ENCODE results near the gene LMNTD1. TPM values are rescaled to one million over a fixed set of nuclear protein-coding genes. Genes with fewer than 3 reads are reported as not detected.
A peak's percentile ranks its signal among the peaks of the same experiment; 100 is the strongest.

The LMNTD1 gene
- total and polyA plus RNA-seq, 2 donors = 0.14 TPM; not detected in 1

GRCh38 chr12:25459541-25459951 is 93.5 kb downstream of the LMNTD1 start:
- WGBS = 90% methylated on average over 13 of the region's 13 CpGs
- Histone ChIP-seq H3K27ac (ENCODE audit: low read depth in 1 of 2, low read length in 1 of 2) (no peak overlapping the region), H3K4me3 (ENCODE audit: low read length in 2 of 2) (no peak overlapping the region), H3K27me3 (ENCODE audit: control insufficient read depth in 2 of 2, insufficient read depth in 1 of 2, low read length in 1 of 2) (no peaks in the 10 kb centered on the region), H3K9me3 (ENCODE audit: control insufficient read depth in 2 of 2, insufficient read depth in 1 of 2, low read length in 1 of 2) (peaks cover 0 to 4% of the 10 kb centered on the region in 2 donors), H3K36me3 (ENCODE audit: control insufficient read depth in 2 of 2, insufficient read depth in 2 of 2, low read length in 1 of 2) (no peaks in the 10 kb centered on the region), H3K4me1 (ENCODE audit: control insufficient read depth in 2 of 2, insufficient read depth in 2 of 2, low read length in 2 of 2) (no peaks in the 10 kb centered on the region)
- DNase-seq (ENCODE audit: low read depth in 6 of 9, low spot score in 9 of 9) = no peak

GRCh38 chr12:25458047-25458552 is 95.0 kb downstream of the LMNTD1 start:
- H3K27ac ChIP-seq (ENCODE audit: low read depth in 1 of 2, low read length in 1 of 2) = no peak overlapping the region
- H3K36me3 ChIP-seq (ENCODE audit: control insufficient read depth in 2 of 2, insufficient read depth in 2 of 2, low read length in 1 of 2) = no peaks in the 10 kb centered on the region
- peaks cover 0 to 4% of the 10 kb centered on the region in 2 donors for H3K9me3 ChIP-seq (ENCODE audit: control insufficient read depth in 2 of 2, insufficient read depth in 1 of 2, low read length in 1 of 2)
- H3K4me3 ChIP-seq (ENCODE audit: low read length in 2 of 2) = no peak overlapping the region
- WGBS = 97% methylated on average over 6 of the region's 6 CpGs
- H3K27me3 ChIP-seq (ENCODE audit: control insufficient read depth in 2 of 2, insufficient read depth in 1 of 2, low read length in 1 of 2) = no peaks in the 10 kb centered on the region
- DNase-seq (ENCODE audit: low read depth in 6 of 9, low spot score in 9 of 9) = no peak
- H3K4me1 ChIP-seq (ENCODE audit: control insufficient read depth in 2 of 2, insufficient read depth in 2 of 2, low read length in 2 of 2) = no peaks in the 10 kb centered on the region

- no peak for DNase-seq (ENCODE audit: low read depth in 6 of 9, low spot score in 9 of 9)
- peaks cover 0 to 4% of the 10 kb centered on the region in 2 donors for H3K9me3 ChIP-seq (ENCODE audit: control insufficient read depth in 2 of 2, insufficient read depth in 1 of 2, low read length in 1 of 2)
- no peak overlapping the region for H3K4me3 ChIP-seq (ENCODE audit: low read length in 2 of 2)
- H3K27ac ChIP-seq (ENCODE audit: low read depth in 1 of 2, low read length in 1 of 2) = no peak overlapping the region
- H3K4me1 ChIP-seq (ENCODE audit: control insufficient read depth in 2 of 2, insufficient read depth in 2 of 2, low read length in 2 of 2) = no peaks in the 10 kb centered on the region
- H3K36me3 ChIP-seq (ENCODE audit: control insufficient read depth in 2 of 2, insufficient read depth in 2 of 2, low read length in 1 of 2) = no peaks in the 10 kb centered on the region
- no peaks in the 10 kb centered on the region for H3K27me3 ChIP-seq (ENCODE audit: control insufficient read depth in 2 of 2, insufficient read depth in 1 of 2, low read length in 1 of 2)
- WGBS = 98% methylated on average over 4 of the region's 4 CpGs
These were observed 96.6 kb downstream of the LMNTD1 start for GRCh38 chr12:25456474-25456873.

GRCh38 chr12:25455696-25456095 is 97.4 kb downstream of the LMNTD1 start:
- no peak for DNase-seq (ENCODE audit: low read depth in 6 of 9, low spot score in 9 of 9)
- Histone ChIP-seq H3K27ac (ENCODE audit: low read depth in 1 of 2, low read length in 1 of 2) (no peak overlapping the region), H3K36me3 (ENCODE audit: control insufficient read depth in 2 of 2, insufficient read depth in 2 of 2, low read length in 1 of 2) (no peaks in the 10 kb centered on the region), H3K9me3 (ENCODE audit: control insufficient read depth in 2 of 2, insufficient read depth in 1 of 2, low read length in 1 of 2) (peaks cover 0 to 4% of the 10 kb centered on the region in 2 donors), H3K27me3 (ENCODE audit: control insufficient read depth in 2 of 2, insufficient read depth in 1 of 2, low read length in 1 of 2) (no peaks in the 10 kb centered on the region), H3K4me3 (ENCODE audit: low read length in 2 of 2) (no peak overlapping the region), H3K4me1 (ENCODE audit: control insufficient read depth in 2 of 2, insufficient read depth in 2 of 2, low read length in 2 of 2) (no peaks in the 10 kb centered on the region)
- 96% methylated on average over 2 of the region's 2 CpGs for WGBS

- no peak for DNase-seq (ENCODE audit: low read depth in 6 of 9, low spot score in 9 of 9)
- Histone ChIP-seq H3K27ac (ENCODE audit: low read depth in 1 of 2, low read length in 1 of 2) (no peak overlapping the region), H3K36me3 (ENCODE audit: control insufficient read depth in 2 of 2, insufficient read depth in 2 of 2, low read length in 1 of 2) (no peaks in the 10 kb centered on the region), H3K27me3 (ENCODE audit: control insufficient read depth in 2 of 2, insufficient read depth in 1 of 2, low read length in 1 of 2) (no peaks in the 10 kb centered on the region), H3K9me3 (ENCODE audit: control insufficient read depth in 2 of 2, insufficient read depth in 1 of 2, low read length in 1 of 2) (no peaks in the 10 kb centered on the region), H3K4me1 (ENCODE audit: control insufficient read depth in 2 of 2, insufficient read depth in 2 of 2, low read length in 2 of 2) (no peaks in the 10 kb centered on the region), H3K4me3 (ENCODE audit: low read length in 2 of 2) (no peak overlapping the region)
These were observed 104.1 kb downstream of the LMNTD1 start for GRCh38 chr12:25449007-25449406.

- H3K27me3 ChIP-seq (ENCODE audit: control insufficient read depth in 2 of 2, insufficient read depth in 1 of 2, low read length in 1 of 2) = no peaks in the 10 kb centered on the region
- DNase-seq (ENCODE audit: low read depth in 6 of 9, low spot score in 9 of 9) = no peak
- 96% methylated on average over 3 of the region's 3 CpGs for WGBS
- H3K9me3 ChIP-seq (ENCODE audit: control insufficient read depth in 2 of 2, insufficient read depth in 1 of 2, low read length in 1 of 2) = no peaks in the 10 kb centered on the region
- H3K36me3 ChIP-seq (ENCODE audit: control insufficient read depth in 2 of 2, insufficient read depth in 2 of 2, low read length in 1 of 2) = no peaks in the 10 kb centered on the region
- no peak overlapping the region for H3K4me3 ChIP-seq (ENCODE audit: low read length in 2 of 2)
- no peaks in the 10 kb centered on the region for H3K4me1 ChIP-seq (ENCODE audit: control insufficient read depth in 2 of 2, insufficient read depth in 2 of 2, low read length in 2 of 2)
- no peak overlapping the region for H3K27ac ChIP-seq (ENCODE audit: low read depth in 1 of 2, low read length in 1 of 2)
These were observed 106.0 kb downstream of the LMNTD1 start for GRCh38 chr12:25447046-25447445.

- Histone ChIP-seq H3K27ac (ENCODE audit: low read depth in 1 of 2, low read length in 1 of 2) (no peak overlapping the region), H3K27me3 (ENCODE audit: control insufficient read depth in 2 of 2, insufficient read depth in 1 of 2, low read length in 1 of 2) (no peaks in the 10 kb centered on the region), H3K9me3 (ENCODE audit: control insufficient read depth in 2 of 2, insufficient read depth in 1 of 2, low read length in 1 of 2) (no peaks in the 10 kb centered on the region), H3K36me3 (ENCODE audit: control insufficient read depth in 2 of 2, insufficient read depth in 2 of 2, low read length in 1 of 2) (no peaks in the 10 kb centered on the region), H3K4me3 (ENCODE audit: low read length in 2 of 2) (no peak overlapping the region), H3K4me1 (ENCODE audit: control insufficient read depth in 2 of 2, insufficient read depth in 2 of 2, low read length in 2 of 2) (peaks cover 0 to 3% of the 10 kb centered on the region in 2 donors)
- WGBS = 98% methylated on average over 1 of the region's 1 CpG
- no peak for DNase-seq (ENCODE audit: low read depth in 6 of 9, low spot score in 9 of 9)
These were observed 114.4 kb downstream of the LMNTD1 start for GRCh38 chr12:25438638-25439037.

- H3K4me1 ChIP-seq (ENCODE audit: control insufficient read depth in 2 of 2, insufficient read depth in 2 of 2, low read length in 2 of 2) = peaks cover 0 to 3% of the 10 kb centered on the region in 2 donors
- no peak overlapping the region for H3K27ac ChIP-seq (ENCODE audit: low read depth in 1 of 2, low read length in 1 of 2)
- WGBS = 53% methylated on average over 9 of the region's 9 CpGs
- DNase-seq (ENCODE audit: low read depth in 6 of 9, low spot score in 9 of 9) = peak; percentile 29 to 85 (median 63)
- no peaks in the 10 kb centered on the region for H3K36me3 ChIP-seq (ENCODE audit: control insufficient read depth in 2 of 2, insufficient read depth in 2 of 2, low read length in 1 of 2)
- H3K9me3 ChIP-seq (ENCODE audit: control insufficient read depth in 2 of 2, insufficient read depth in 1 of 2, low read length in 1 of 2) = no peaks in the 10 kb centered on the region
- H3K27me3 ChIP-seq (ENCODE audit: control insufficient read depth in 2 of 2, insufficient read depth in 1 of 2, low read length in 1 of 2) = no peaks in the 10 kb centered on the region
- no peak overlapping the region for H3K4me3 ChIP-seq (ENCODE audit: low read length in 2 of 2)
These were observed 116.7 kb downstream of the LMNTD1 start for GRCh38 chr12:25436206-25437030.

- Histone ChIP-seq H3K9me3 (ENCODE audit: control insufficient read depth in 2 of 2, insufficient read depth in 1 of 2, low read length in 1 of 2) (no peaks in the 10 kb centered on the region), H3K4me1 (ENCODE audit: control insufficient read depth in 2 of 2, insufficient read depth in 2 of 2, low read length in 2 of 2) (peaks cover 0 to 3% of the 10 kb centered on the region in 2 donors), H3K27me3 (ENCODE audit: control insufficient read depth in 2 of 2, insufficient read depth in 1 of 2, low read length in 1 of 2) (no peaks in the 10 kb centered on the region), H3K4me3 (ENCODE audit: low read length in 2 of 2) (no peak overlapping the region), H3K27ac (ENCODE audit: low read depth in 1 of 2, low read length in 1 of 2) (no peak overlapping the region), H3K36me3 (ENCODE audit: control insufficient read depth in 2 of 2, insufficient read depth in 2 of 2, low read length in 1 of 2) (no peaks in the 10 kb centered on the region)
- 90% methylated on average over 3 of the region's 3 CpGs for WGBS
- no peak for DNase-seq (ENCODE audit: low read depth in 6 of 9, low spot score in 9 of 9)
These were observed 117.7 kb downstream of the LMNTD1 start for GRCh38 chr12:25435431-25435830.

All from thymus (tissue), 11 donors.